Motor neuron (in vitro differentiated cells): ENCODE results near the gene AGAP6. TPM values are rescaled to one million over a fixed set of nuclear protein-coding genes. Genes with fewer than 3 reads are reported as not detected.
"Not testable (repeated sequence)": the region's sequence is repeated elsewhere in the genome, so short reads cannot be mapped to it uniquely, and the experiment has no call there.

Experiments
- ATAC-seq, 8 experiments: fragments of 200-7000 bp; cut with Tn5 transposase; replicated peaks in 6 of 8; 2 replicates each; pipeline ENCODE4 v1.8.0; 2021; ENCODE audit warnings: mild to moderate bottlenecking in 8 of 8, moderate library complexity in 8 of 8
- H3K27ac ChIP-seq, 2 donors: fragments of 250-450 bp; sonication (Bioruptor Pico); 2 replicates each; pipeline ENCODE4 v1.9.0; 2021; ENCODE audit warnings: antibody characterized with exemption in 2 of 2, mild to moderate bottlenecking in 2 of 2, moderate library complexity in 1 of 2
- H3K4me1 ChIP-seq, 2 donors: fragments of 250-450 bp; sonication (Bioruptor Pico); replicated peaks in 1 of 2; 2 replicates each; pipeline ENCODE4 v1.6.1; 2021; ENCODE audit warnings: antibody characterized with exemption in 2 of 2, mild to moderate bottlenecking in 2 of 2, moderate library complexity in 1 of 2
- H3K4me3 ChIP-seq, 5 donors: fragments of 250-450 bp; sonication (Bioruptor Pico); 2 replicates each; pipeline ENCODE4 v1.9.0; 2021; ENCODE audit warnings: antibody characterized with exemption in 5 of 5, mild to moderate bottlenecking in 5 of 5, moderate library complexity in 4 of 5
- WGBS, 10 experiments: fragments of 450-650 bp; shearing (Covaris generic); methylation state at CpG; one replicate each; pipeline ENCODE4 v1.0.0; 2022; 5-methylcytosine and 5-hydroxymethylcytosine counted together
- in situ Hi-C, 9 experiments: fragments of 400-800 bp; cut with MboI; loops; one replicate each; pipeline ENCODE4 v1.15.0; 2021; ENCODE audit warnings: low sequenced_read_pairs in 9 of 9, low pct_unique_long_range_greater_than_20kb in 2 of 9; ENCODE audit not compliant: unreplicated experiment in 9 of 9
- total RNA-seq, 8 experiments: library from RNA; unstranded; fragments of 300-600 nt; gene quantifications; 2 replicates each; pipeline versions ENCODE4 v1.2.3 to v1.2.4, GENCODE V29; 2022

The AGAP6 gene
- 10 to 100 TPM in 4 of 8 experiments, 1 to 10 TPM in 4; 6.6 to 26.8 (median 10.1) TPM for total RNA-seq

DNA sequence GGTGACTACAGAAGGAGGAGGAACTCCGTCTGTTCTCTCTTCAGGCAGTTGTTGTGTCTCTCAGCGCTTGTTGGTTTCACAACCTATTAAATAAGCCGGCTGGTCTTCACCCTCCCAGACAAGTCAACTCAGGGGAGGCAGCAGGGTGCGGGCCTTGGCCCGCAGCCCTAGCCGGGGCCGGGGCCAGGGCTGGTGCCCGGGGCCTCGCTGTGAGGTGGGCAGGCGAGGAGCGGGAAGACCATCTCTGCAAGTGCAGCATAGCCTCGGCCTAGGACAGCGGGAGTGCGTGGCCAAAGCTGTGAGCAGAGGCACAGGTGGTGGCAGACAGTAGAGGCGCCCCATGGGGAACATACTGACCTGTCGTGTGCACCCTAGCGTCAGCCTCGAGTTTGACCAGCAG is at the start of gene AGAP6:
AGAP6 (plus strand) TSS at position 31 of the 400 bp plus-strand sequence; CDS start at position 341, 310 bp downstream.
- in situ Hi-C loops, H3K27ac ChIP-seq, H3K4me3 ChIP-seq, H3K4me1 ChIP-seq, ATAC-seq: not testable (repeated sequence)
- WGBS, 10 experiments, result no CpG with 5 or more reads among the region's 18 CpGs

DNA sequence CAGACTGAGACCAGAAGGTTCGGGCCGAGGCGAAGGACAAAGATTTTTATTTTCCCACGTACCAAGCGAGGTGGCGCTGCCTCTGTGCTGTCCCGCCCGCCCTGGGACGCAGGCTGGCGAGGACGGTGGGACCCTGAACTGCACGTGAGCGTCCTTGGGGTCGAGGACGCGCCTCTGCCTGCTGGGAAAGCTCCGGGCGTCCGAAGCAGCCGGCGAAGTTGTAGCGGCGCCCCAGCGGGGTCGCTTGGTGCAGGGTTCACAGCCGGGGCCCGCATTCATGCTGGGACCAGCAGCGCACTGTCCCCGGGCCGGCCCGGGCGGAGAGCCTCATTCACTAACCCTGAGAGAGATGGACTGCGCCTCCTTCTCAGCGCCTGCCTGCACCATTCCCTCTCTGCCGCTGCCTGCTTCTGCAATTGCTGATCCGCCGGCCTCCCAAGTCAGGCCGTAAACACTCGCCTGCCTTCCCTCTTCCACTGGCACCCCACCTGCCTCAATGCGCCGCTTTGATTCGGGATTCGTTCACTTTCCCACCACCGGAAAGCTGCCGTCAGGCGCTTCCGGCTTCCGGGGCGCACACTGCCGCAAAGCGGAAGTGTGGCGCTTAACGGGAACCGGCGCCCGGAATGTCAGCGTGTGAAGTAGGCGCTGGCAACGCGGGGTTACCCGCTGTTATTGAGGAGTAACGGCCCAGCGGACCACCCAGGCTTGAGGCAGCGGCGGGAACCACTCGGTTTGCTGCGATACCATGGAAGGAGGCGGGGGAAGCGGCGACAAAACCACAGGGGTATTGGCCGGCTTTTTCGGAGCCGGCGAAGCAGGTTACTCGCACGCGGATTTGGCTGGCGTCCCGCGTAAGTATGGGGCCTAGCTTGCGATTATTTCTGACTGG is 46.5 kb upstream of the AGAP6 start, which contains the start of the genes PARG and TIMM23B:
PARG (minus strand) TSS at position 581 of the 892 bp plus-strand sequence; CDS start at position 279, 302 bp downstream.
TIMM23B (plus strand) TSS at position 607 of the 892 bp plus-strand sequence; CDS start at position 749, 142 bp downstream.
- WGBS, 10 experiments, result 0% methylated on average over 1 to 6 of the region's 81 CpGs; no CpG with 5 or more reads in 6 of the 10 experiments
- H3K4me3 ChIP-seq, result peak within 1 kb of the TSS; percentile 52 to 85 (median 70)
- in situ Hi-C loops, result not testable (repeated sequence)
- ATAC-seq, result peak; percentile 76 to 93 (median 86)
- H3K4me1 ChIP-seq, result peaks cover 6 to 13% of the 10 kb centered on the region in 2 donors
- peak within 1 kb of the TSS; percentile 68 to 78 for H3K27ac ChIP-seq

DNA sequence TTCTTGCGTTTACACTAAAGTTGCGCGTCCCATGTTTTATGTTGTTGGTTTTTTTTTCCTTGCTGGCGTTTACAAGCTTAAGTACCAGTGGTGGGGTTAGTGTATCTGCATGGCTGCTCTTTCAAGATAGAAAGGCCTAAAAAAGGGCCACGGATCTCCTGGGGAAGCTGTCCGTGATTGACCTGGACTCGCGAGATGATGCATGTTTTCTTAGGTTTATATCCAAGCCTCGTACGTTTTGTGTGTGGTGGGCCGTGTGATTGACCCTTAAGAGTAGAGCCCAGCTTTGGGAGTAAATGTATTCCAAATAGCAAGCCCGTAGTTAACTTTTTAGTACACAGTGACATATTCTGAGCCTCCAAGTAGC is 45.9 kb upstream of the AGAP6 start:
- peak overlapping the region; percentile 68 to 78 for H3K27ac ChIP-seq
- in situ Hi-C loops, result not testable (repeated sequence)
- WGBS, 10 experiments, result 0 to 2% (median 0%) methylated on average over 1 to 7 of the region's 12 CpGs; no CpG with 5 or more reads in 3 of the 10 experiments
- peak overlapping the region; percentile 52 to 85 (median 70) for H3K4me3 ChIP-seq
- peaks cover 6 to 13% of the 10 kb centered on the region in 2 donors for H3K4me1 ChIP-seq
- peak; percentile 7 to 45 (median 22) for ATAC-seq

DNA sequence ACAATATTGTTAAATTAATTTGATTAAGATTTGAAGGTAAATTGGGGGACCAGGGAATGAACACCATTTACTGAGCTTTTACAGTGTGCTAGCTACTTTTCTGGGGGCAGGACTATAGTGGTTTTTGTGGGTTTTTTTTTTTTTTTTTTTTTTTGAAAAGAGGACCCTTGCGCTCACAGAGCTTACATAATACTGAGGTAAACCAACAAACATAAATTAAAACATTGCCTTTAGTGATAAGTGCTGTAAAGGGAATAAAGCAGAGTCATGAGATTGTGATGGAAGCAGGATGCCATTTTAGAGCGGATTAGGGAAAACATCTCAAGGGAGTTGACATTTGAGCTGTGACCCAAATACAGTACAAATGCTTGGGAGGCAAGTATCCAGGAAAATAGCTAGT is 44.6 kb upstream of the AGAP6 start:
- H3K4me3 ChIP-seq, H3K27ac ChIP-seq, in situ Hi-C loops, ATAC-seq: not testable (repeated sequence)
- H3K4me1 ChIP-seq, result peaks cover 6 to 13% of the 10 kb centered on the region in 2 donors
- whole genome bisulfite sequencing, 10 experiments, result 80 to 100% (median 100%) methylated on average over 1 to 2 of the region's 2 CpGs; no CpG with 5 or more reads in 1 of the 10 experiments

DNA sequence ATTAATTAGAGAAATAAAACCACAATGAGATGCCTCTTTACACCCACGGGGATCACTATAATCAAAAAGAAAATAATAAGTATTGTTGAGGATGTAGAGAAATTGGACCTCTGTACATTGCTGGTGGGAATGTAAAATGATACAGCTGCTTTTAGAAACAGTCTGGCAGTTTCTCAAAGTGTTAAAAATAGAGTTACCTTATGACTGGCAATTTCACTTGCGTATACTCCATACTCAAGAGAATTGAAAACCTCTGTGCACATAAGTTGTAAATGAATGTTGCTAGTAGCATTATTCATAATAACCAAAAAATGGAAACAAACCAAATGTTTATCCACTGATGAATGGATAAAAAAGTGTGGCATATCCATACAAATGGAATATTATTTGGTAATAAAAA is 40.1 kb upstream of the AGAP6 start:
- ATAC-seq, H3K27ac ChIP-seq, H3K4me1 ChIP-seq, in situ Hi-C loops, H3K4me3 ChIP-seq: not testable (repeated sequence)
- 80 to 100% methylated on average over 1 of the region's 2 CpGs; no CpG with 5 or more reads in 8 of the 10 experiments for WGBS, 10 experiments

DNA sequence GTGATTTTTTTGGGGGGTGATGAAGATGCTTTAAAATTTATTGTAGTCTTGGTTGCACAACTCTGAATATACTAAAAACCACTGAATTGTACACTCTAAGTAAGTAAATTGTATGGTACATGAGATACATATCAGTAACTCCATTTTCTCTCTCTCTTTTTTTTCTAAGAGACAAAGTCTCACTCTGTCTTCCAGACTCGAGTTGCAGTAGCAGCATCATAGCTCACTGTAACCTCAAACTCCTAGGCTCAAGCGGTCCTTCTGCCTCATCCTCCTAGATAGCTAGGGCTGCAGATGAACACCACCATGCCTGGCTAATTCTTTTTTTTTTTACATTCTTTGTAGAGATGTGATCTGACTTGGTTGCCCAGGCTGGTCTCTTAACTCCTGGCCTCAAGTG is 39.5 kb upstream of the AGAP6 start:
- ATAC-seq, in situ Hi-C loops, H3K4me1 ChIP-seq, H3K27ac ChIP-seq, H3K4me3 ChIP-seq: not testable (repeated sequence)
- whole genome bisulfite sequencing, 10 experiments, result 100% methylated on average over 1 to 2 of the region's 2 CpGs; no CpG with 5 or more reads in 6 of the 10 experiments

DNA sequence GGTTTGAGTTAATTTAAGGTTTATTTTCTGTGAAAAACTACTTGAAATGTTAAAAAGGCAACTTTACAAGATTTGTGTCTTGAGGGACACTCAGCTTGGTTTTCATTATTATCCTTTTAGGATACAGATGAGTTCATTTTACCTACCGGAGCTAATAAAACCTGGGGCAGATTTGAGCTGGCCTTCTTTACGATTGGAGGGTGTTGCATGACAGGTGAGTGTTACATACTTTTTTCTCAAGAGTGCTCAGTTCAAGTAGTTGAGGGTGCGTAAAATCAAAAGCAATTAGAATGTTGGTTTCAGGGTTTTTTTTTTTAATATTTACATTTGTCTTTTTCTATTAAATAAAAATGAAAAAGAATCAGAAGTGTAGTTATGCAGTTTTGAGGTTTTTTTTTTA is 36.2 kb upstream of the AGAP6 start:
- 67 to 100% (median 76%) methylated on average over 1 to 3 of the region's 3 CpGs; no CpG with 5 or more reads in 6 of the 10 experiments for WGBS, 10 experiments
- H3K4me1 ChIP-seq, in situ Hi-C loops, H3K27ac ChIP-seq, ATAC-seq, H3K4me3 ChIP-seq: not testable (repeated sequence)

DNA sequence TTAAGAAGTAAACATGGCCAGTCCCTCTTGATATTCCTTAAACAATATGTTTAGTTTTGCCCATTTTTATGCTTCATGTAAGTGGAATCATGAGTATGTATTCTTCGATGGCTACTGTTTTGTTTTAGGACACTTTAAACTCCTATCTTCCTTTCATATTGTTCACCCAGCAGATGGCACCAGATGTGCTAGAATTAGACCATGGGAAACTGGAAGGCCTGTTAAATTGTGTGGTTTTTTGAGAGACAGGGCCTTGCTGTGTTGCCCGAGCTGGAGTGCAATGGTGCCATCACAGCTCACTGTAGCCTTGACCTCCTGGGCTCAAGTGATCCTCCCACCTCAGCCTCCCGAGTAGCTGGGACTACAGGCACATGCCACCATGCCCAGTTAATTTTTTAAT is 35.1 kb upstream of the AGAP6 start:
- WGBS, 10 experiments, result 100% methylated on average over 1 of the region's 3 CpGs; no CpG with 5 or more reads in 9 of the 10 experiments
- H3K27ac ChIP-seq, ATAC-seq, H3K4me3 ChIP-seq, H3K4me1 ChIP-seq, in situ Hi-C loops: not testable (repeated sequence)

DNA sequence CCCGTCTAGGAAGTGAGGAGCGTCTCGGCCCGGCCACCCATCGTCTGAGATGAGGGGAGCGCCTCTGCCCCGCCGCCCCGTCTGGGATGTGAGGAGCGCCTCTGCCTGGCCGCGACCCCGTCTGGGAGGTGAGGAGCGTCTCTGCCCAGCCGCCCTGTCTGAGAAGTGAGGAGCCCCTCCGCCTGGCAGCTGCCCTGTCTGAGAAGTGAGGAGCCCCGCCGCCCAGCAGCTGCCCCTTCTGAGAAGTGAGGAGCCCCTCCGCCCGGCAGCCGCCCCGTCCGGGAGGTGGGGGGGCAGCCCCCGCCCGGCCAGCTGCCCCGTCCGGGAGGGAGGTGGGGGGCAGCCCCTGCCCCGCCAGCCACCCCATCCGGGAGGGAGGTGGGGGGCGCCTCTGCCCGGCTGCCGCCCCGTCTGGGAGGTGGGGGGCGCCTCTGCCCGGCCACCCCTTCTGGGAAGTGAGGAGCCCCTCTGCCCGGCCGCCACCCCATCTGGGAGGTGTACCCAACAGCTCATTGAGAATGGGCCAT is 17.8 kb upstream of the AGAP6 start:
- ATAC-seq, in situ Hi-C loops, H3K4me1 ChIP-seq, H3K27ac ChIP-seq, H3K4me3 ChIP-seq: not testable (repeated sequence)
- WGBS, 10 experiments, result no CpG with 5 or more reads among the region's 37 CpGs

DNA sequence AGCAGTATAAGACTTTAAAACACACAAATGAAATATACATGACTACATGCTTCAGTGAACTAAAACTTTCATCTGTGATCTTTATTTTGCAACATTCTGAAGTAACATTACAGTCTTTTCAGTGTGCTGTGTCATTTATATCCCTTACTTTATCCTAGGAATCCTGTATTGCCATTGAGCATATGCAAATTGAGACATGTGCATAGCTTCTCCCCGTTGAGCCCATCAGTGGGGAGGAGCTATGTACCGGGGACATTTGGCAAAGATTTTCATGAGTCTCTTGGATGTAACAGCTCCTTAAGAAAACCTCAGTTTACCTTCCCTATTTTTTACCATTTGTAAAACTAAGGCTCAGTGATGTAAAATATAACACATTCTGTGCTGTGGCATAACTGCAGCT is 16.7 kb upstream of the AGAP6 start:
- H3K4me1 ChIP-seq, H3K4me3 ChIP-seq, H3K27ac ChIP-seq, in situ Hi-C loops: not testable (repeated sequence)
- WGBS, 10 experiments, result no CpG with 5 or more reads among the region's 2 CpGs
- peak in 3 of 8 experiments; percentile 89 to 98 (median 97) for ATAC-seq

DNA sequence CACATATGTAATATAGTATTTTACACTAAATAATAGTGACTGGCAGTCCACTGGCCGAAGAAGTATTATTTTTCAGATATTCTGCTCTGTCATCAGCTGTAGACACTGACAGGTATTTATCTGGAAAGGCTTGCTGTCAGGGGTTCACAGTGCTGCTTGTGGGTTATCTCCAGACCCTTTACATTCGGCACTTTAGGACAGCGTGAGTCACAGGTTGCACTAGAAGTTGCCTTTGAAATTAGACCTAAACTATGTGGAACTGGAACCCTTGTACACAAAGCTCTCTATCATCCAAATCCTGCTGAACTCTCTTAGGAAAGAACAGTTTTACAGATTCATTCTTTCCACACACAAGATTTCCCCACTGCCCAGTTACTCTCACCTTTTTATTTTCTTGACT is 16.1 kb upstream of the AGAP6 start:
- H3K27ac ChIP-seq, H3K4me3 ChIP-seq, H3K4me1 ChIP-seq, in situ Hi-C loops, ATAC-seq: not testable (repeated sequence)
- no CpG with 5 or more reads among the region's 3 CpGs for WGBS, 10 experiments

DNA sequence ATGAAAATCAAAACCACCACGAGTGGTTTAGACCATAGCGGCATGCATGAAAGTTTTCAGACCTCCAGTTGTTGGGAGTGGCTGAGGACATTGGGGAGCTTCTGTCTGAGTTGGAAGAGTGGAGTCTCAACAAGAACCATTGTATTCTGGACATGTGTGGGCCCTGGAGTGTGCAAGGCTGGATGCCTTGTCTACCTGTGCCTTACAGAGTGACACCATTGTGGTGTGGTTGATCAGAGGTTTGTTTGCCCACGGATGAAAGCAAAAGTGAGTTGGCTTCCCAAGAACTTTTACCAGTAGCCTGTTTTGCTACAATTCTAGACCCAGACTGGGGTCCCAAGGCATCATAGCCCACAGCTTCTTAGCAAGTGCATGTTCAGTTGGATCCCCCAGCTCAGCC is 10.4 kb upstream of the AGAP6 start:
- H3K4me1 ChIP-seq, H3K4me3 ChIP-seq, H3K27ac ChIP-seq, in situ Hi-C loops, ATAC-seq: not testable (repeated sequence)
- 100% methylated on average over 2 of the region's 3 CpGs; no CpG with 5 or more reads in 9 of the 10 experiments for WGBS, 10 experiments

DNA sequence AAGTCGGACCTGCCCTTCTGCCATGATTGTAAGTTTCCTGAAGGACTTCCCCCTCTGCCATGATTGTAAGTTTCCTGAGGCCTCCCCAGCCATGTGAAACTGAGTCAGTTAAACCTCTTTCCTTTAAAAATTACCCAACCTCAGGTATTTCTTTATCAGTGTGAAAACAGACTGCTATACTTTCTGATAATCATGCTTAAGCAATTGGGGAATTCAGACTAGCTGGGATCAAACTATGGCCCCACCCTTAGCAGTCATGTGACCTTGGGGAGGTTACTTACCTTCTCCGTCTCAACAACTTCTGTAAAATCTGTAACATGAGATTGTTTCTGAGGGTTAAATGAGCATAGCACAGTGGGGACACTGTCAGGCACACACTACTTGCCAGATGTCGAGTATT is 999 bp upstream of the AGAP6 start:
- H3K27ac ChIP-seq, H3K4me3 ChIP-seq, ATAC-seq, in situ Hi-C loops, H3K4me1 ChIP-seq: not testable (repeated sequence)
- 100% methylated on average over 1 of the region's 3 CpGs; no CpG with 5 or more reads in 9 of the 10 experiments for WGBS, 10 experiments
